Anterior cingulate cortex (tissue), 58 donors: ENCODE measurements around the gene ASXL3.
A peak's percentile ranks its signal among the peaks of the same experiment; 100 is the strongest.

Experiments used
- DNase-seq, 58 donors: peaks; one replicate each; lab custom pipeline; 2025; lab: John Stamatoyannopoulos, UW

ASXL3 gene

GRCh38 chr18:33653231-33653630 is 75.2 kb downstream of the ASXL3 start:
- no peak for DNase-seq

DNA sequence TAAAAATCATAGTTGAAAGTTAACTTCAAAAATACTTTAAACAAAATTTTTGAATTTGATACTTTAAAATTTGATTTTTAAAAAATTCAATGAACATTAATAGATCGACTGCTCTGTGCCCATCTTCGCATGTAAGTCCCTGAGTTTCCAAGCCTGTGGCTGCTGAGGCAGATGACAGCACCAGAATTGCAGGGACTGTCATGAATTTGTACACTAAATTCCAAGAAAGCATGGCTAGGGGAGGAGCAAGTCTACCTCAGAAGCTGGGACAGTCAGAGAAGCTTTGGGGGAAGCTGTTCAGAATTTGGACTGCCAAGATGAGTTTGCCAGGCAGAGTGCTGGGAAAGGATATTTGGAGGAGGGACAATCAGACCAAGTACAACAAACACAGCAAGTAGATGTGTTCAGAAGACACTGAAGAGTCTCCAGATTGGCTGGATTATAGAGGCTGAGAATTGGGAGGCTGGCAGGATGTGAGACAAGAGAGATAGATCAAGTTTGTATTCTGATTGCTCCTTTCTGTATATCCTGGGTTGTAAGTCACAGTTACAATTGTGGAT is 79.0 kb downstream of the ASXL3 start:
- peak in 5 of 58 donors; percentile 4 to 24 (median 11) for DNase-seq

- no peak for DNase-seq
Measured at GRCh38 chr18:33660696-33661310, 82.8 kb downstream of the ASXL3 start.

GRCh38 chr18:33664241-33664874 is 86.3 kb downstream of the ASXL3 start:
- no peak for DNase-seq

DNA sequence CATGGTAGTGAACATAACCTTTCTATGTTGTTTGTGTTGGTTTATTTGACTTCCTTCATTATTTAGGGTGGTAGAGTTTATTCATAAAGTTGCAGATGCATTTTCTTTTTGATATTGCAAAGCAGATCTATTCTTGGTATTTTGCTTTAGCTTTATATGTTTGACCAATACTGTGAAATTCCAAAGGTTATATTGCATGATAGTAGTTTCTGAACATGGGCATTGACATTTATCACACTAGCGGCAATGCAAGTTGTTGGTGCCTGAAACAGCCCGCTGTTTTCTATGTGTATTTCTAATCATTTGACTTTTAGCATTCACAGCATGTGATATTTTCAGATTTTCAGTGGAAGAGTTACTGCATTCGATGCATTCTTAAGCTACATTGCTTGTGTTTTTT is 87.2 kb downstream of the ASXL3 start:
- no peak for DNase-seq

GRCh38 chr18:33665641-33666040 is 87.6 kb downstream of the ASXL3 start:
- no peak for DNase-seq

DNA sequence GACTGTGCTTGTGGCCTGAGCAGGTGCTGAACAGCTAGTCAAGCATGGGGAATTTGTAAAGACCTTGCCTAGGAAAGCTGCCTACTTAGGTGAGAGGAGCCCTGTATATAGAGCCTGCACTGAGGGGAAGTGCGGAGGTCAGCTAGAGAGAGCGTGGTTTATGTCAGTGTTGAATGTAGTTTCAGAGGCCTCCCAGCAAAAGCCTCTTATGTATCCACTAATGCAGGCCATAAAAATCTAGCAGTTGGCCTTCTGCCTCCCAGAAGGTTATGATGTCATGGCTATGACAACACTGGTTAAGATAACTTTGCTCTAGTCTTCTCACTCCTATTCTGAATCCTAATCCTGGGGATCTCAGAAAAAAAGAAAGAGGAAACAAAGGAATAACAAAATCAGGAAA is 88.9 kb downstream of the ASXL3 start:
- peak in 1 of 58 donors; percentile 13 for DNase-seq

GRCh38 chr18:33669589-33669988 is 91.6 kb downstream of the ASXL3 start:
- no peak for DNase-seq

GRCh38 chr18:33670029-33670428 is 92.0 kb downstream of the ASXL3 start:
- no peak for DNase-seq

DNA sequence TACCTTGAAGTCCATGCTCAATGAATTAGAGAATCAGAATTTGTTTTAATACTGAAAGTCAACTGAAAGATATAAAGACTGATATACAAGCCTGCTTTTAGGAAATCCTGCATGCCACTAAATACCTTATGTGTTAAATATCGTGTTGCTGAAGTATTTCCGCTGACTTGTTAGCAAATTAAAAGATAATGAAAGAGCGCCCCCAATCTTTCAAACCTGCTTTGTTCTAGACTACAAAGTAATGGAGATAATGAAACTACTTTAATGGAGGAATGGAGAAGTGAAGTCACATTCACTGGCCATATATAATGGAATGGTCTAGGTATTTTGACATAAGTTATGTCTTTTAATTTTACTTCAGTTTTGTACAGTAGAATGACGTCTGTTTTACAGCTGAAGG is 95.7 kb downstream of the ASXL3 start:
- DNase-seq, result no peak

- no peak for DNase-seq
Measured at GRCh38 chr18:33676593-33676992, 98.6 kb downstream of the ASXL3 start.

GRCh38 chr18:33677891-33678290 is 99.9 kb downstream of the ASXL3 start:
- no peak for DNase-seq

DNA sequence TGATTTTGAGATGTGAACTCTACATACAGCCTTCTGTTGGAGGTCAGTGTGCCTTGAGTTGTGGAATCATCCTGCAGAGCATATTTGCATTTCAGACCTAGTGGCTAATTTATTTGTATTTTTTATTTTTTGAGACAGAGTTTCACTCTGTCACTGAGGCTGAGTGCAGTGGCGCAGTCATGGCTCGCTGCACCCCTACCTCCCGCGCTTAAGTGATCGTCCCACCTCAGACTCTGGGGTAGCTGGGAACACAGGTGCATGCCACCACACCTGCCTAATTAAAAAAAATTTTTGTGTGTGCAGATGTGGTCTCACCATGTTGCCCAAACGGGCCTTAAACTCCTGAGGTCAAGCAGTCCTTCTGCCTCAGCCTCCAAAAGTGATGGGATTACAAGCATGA is 104.4 kb downstream of the ASXL3 start:
- no peak for DNase-seq

- DNase-seq, result no peak
Measured at GRCh38 chr18:33694593-33694992, 116.6 kb downstream of the ASXL3 start.

DNA sequence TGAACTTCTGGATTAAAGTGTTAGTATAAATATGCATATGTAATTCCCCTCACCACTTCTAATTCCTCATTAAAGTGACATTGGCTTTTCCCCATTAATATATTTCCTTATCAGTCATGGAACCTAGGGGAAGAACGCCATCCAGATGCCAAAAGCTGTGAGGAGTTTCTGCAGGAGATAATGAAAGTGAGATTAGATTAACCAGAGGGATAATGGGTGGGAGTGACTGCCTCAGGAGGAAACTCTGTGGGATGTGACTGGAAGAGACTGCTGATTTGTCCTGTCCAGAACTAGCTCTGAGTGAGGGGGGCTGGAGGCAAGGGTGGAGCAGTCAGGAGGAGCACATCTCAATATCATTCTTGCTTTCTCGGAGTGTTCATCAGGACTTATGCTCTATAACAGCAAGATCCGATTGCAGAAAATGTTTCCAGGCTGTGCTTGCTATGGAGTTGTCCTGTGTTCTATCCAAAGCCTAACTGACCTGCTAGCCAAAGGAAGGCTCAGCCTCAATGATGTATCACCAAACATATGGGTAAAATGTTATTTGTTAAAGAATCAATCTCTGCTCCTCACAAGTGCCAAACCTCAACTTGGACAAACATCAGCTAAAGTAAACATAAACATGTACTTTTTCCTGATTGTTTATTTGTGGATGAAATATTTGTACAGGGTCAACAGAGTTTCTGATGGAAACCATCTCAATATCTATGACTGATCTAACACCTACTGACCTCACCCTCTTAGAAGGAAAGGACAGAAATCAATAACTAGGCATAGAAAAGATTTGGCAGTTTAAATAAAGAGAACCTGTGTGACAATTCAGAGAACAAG is 118.5 kb downstream of the ASXL3 start:
- DNase-seq, result no peak

GRCh38 chr18:33697498-33697897 is 119.5 kb downstream of the ASXL3 start:
- DNase-seq, result no peak

GRCh38 chr18:33699372-33699771 is 121.4 kb downstream of the ASXL3 start:
- no peak for DNase-seq

DNA sequence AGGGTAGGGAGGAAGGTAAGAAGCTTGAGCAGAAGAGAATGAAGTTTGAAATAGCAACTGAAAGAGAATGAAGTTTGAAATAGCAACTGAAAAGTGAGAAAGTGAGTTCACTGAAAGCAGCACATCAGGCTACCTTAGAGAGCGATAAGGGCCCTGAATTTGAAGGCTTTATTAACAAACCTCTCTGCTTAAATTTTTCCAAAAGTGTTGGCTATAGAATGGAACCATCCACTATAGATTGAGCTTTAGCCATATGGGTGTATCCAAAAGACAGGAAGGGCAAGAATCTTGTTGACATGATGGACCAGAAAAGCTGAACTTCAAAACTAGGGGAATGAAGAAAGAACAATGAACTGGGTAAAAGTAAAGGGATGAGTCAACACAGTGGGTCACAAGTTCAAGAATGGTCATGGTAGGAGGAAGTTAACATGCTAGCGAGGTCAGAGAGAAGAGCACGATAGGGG is 122.5 kb downstream of the ASXL3 start:
- DNase-seq, result no peak

GRCh38 chr18:33702625-33703024 is 124.6 kb downstream of the ASXL3 start:
- DNase-seq, result no peak

DNA sequence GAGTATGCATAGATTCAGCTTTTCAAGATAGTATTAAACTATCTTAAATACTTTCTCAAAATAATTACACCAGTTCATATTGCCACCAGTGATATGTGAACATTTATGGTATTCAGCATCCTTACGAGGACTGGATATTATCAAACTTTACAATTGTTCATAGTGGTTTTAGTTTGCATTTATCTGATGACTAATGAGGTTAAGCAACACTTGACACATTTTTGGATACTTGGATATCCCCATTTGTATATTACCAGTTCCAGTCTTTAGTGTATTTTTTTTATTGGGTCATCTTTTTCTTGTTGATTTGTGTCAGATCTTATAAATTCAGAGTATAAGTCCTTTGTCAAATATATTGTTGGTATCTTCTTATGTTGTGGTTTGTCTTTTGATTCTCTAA is 128.4 kb downstream of the ASXL3 start:
- no peak for DNase-seq

DNA sequence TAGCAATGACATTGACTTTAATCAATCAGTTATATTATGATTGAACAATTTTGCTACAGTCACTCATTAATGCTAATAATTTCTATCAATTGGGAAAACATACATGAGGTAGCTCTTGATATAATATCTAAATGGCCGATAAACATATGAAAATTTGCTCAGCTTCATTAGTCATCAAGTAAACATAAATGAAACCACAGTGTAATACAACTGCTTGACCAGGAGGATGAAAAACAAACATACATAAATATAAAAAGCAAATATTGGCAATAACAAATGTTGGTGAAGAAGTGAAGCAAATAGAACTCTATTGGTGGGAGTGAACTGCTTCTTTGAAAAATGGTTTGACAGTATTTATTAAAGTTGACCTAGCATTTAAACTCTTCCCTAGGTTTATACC is 130.9 kb downstream of the ASXL3 start:
- DNase-seq, result no peak
